ENCODE data around the gene EPHA4.

DNA sequence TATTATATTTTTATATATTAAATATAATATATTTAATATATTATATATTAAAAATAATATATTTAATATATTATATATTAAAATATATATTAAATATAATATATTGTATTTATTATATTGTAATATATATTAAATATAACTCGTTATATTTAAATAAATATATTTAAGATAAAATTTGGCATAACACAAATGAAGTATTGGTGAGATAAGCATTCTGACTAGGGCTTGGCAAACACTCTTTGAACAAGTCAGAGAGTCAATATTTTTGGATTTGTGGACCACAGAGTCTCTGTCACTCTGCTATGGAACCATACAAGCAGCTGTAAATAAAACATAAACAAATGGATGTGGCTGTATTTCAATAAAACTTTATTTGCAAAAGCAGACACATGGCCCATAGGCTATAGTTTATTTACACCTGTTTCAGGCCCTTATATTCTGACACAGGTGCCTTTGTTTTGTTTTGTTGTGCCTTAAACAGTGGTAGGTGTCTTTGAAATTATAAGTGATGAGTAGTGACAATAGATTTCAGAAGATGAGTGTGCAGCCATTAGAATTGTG is 190.1 kb downstream of the EPHA4 start:
- TF ChIP-seq, protein P1, sequence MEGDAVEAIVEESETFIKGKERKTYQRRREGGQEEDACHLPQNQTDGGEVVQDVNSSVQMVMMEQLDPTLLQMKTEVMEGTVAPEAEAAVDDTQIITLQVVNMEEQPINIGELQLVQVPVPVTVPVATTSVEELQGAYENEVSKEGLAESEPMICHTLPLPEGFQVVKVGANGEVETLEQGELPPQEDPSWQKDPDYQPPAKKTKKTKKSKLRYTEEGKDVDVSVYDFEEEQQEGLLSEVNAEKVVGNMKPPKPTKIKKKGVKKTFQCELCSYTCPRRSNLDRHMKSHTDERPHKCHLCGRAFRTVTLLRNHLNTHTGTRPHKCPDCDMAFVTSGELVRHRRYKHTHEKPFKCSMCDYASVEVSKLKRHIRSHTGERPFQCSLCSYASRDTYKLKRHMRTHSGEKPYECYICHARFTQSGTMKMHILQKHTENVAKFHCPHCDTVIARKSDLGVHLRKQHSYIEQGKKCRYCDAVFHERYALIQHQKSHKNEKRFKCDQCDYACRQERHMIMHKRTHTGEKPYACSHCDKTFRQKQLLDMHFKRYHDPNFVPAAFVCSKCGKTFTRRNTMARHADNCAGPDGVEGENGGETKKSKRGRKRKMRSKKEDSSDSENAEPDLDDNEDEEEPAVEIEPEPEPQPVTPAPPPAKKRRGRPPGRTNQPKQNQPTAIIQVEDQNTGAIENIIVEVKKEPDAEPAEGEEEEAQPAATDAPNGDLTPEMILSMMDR (IDR thresholded peaks at IDR 0.05), result no peak
- TF ChIP-seq, protein P2, sequence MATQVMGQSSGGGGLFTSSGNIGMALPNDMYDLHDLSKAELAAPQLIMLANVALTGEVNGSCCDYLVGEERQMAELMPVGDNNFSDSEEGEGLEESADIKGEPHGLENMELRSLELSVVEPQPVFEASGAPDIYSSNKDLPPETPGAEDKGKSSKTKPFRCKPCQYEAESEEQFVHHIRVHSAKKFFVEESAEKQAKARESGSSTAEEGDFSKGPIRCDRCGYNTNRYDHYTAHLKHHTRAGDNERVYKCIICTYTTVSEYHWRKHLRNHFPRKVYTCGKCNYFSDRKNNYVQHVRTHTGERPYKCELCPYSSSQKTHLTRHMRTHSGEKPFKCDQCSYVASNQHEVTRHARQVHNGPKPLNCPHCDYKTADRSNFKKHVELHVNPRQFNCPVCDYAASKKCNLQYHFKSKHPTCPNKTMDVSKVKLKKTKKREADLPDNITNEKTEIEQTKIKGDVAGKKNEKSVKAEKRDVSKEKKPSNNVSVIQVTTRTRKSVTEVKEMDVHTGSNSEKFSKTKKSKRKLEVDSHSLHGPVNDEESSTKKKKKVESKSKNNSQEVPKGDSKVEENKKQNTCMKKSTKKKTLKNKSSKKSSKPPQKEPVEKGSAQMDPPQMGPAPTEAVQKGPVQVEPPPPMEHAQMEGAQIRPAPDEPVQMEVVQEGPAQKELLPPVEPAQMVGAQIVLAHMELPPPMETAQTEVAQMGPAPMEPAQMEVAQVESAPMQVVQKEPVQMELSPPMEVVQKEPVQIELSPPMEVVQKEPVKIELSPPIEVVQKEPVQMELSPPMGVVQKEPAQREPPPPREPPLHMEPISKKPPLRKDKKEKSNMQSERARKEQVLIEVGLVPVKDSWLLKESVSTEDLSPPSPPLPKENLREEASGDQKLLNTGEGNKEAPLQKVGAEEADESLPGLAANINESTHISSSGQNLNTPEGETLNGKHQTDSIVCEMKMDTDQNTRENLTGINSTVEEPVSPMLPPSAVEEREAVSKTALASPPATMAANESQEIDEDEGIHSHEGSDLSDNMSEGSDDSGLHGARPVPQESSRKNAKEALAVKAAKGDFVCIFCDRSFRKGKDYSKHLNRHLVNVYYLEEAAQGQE (IDR thresholded peaks at IDR 0.05; ENCODE audit: insufficient read depth in 1 of 2, low read depth in 2 of 2, low read length in 1 of 2), result no peak
- TF ChIP-seq POLR2AphosphoS5 (IDR thresholded peaks at IDR 0.05; ENCODE audit: low read depth, low read length) (no peak), SIN3A (IDR thresholded peaks at IDR 0.05; ENCODE audit: borderline replicate concordance, insufficient read depth, low read depth, low read length) (no peak)

All from Panc1 (cell line).